H9 (cell line): ENCODE measurements around the gene ZDHHC24. TPM values are rescaled to one million over a fixed set of nuclear protein-coding genes. Genes with fewer than 3 reads are reported as not detected.

Source experiments
- DNase-seq: peaks from one replicate; pipeline ENCODE4 v3.0.0-alpha.2; 2017
- H2AFZ ChIP-seq: one replicate; pipeline ENCODE4 v1.6.1; 2013; ENCODE audit warnings: mild to moderate bottlenecking, low read length, control low read depth, moderate library complexity
- H2AK5ac ChIP-seq: 2 replicates; pipeline ENCODE4 v1.6.1; 2013; ENCODE audit warnings: low read length, control low read depth, mixed read lengths; ENCODE audit not compliant: insufficient read length
- H2BK120ac ChIP-seq: one replicate; pipeline ENCODE4 v1.6.1; 2013; ENCODE audit warnings: low read depth, mild to moderate bottlenecking, low read length, control low read depth, inconsistent platforms; ENCODE audit not compliant: poor library complexity, severe bottlenecking
- H2BK12ac ChIP-seq: 2 replicates; pipeline ENCODE4 v1.6.1; 2013; ENCODE audit warnings: low read length, control low read depth, mixed read lengths, low read depth; ENCODE audit not compliant: insufficient read length
- H2BK15ac ChIP-seq: 2 replicates; pipeline ENCODE4 v1.6.1; 2013; ENCODE audit warnings: low read depth, low read length, control low read depth
- H2BK20ac ChIP-seq: one replicate; pipeline ENCODE4 v1.6.1; 2013; ENCODE audit warnings: low read depth, mild to moderate bottlenecking, low read length, control low read depth, inconsistent platforms; ENCODE audit not compliant: poor library complexity, severe bottlenecking
- H2BK5ac ChIP-seq: 2 replicates; pipeline ENCODE4 v1.6.1; 2013; ENCODE audit warnings: low read length, control low read depth, mixed read lengths; ENCODE audit not compliant: insufficient read length
- H3K14ac ChIP-seq: 2 replicates; pipeline ENCODE4 v1.6.1; 2013; ENCODE audit warnings: low read length, control low read depth; ENCODE audit not compliant: insufficient read depth
- H3K18ac ChIP-seq: 2 replicates; pipeline ENCODE4 v1.6.1; 2013; ENCODE audit warnings: low read depth, mild to moderate bottlenecking, mixed read lengths, low read length, control low read depth; ENCODE audit not compliant: insufficient read length
- H3K23ac ChIP-seq: 2 replicates; pipeline ENCODE4 v1.6.1; 2013; ENCODE audit warnings: low read length, control low read depth, mixed read lengths, low read depth; ENCODE audit not compliant: insufficient read length
- H3K23me2 ChIP-seq: 2 replicates; pipeline ENCODE4 v1.6.1; 2013; ENCODE audit warnings: low read depth, mild to moderate bottlenecking, mixed read lengths, low read length, control low read depth; ENCODE audit not compliant: insufficient read length, poor library complexity, severe bottlenecking
- H3K27ac ChIP-seq: 2 replicates; pipeline ENCODE4 v1.5.1; 2013; ENCODE audit warnings: low read length, control low read depth, mixed read lengths, low read depth; ENCODE audit not compliant: insufficient read length
- H3K27me3 ChIP-seq: 2 replicates; pipeline ENCODE4 v1.6.1; 2013; ENCODE audit warnings: low read length, control low read depth, inconsistent platforms; ENCODE audit not compliant: insufficient read depth
- H3K4ac ChIP-seq: 2 replicates; pipeline ENCODE4 v1.6.1; 2013; ENCODE audit warnings: low read depth, mild to moderate bottlenecking, control low read depth, inconsistent platforms, low read length, moderate library complexity
- H3K4me1 ChIP-seq: 2 replicates; pipeline ENCODE4 v1.6.1; 2013; ENCODE audit warnings: low read length, control low read depth, inconsistent platforms; ENCODE audit not compliant: insufficient read depth
- H3K4me2 ChIP-seq: 2 replicates; pipeline ENCODE4 v1.6.1; 2013; ENCODE audit warnings: low read length, control low read depth, mixed read lengths; ENCODE audit not compliant: insufficient read length, insufficient read depth
- H3K56ac ChIP-seq: 2 replicates; pipeline ENCODE4 v1.6.1; 2013; ENCODE audit warnings: low read depth, mild to moderate bottlenecking, mixed read lengths, low read length, control low read depth; ENCODE audit not compliant: insufficient read length
- H3K79me1 ChIP-seq: 2 replicates; pipeline ENCODE4 v1.6.1; 2013; ENCODE audit warnings: low read depth, mild to moderate bottlenecking, moderate library complexity, low read length, control low read depth, inconsistent platforms; ENCODE audit not compliant: insufficient read depth, poor library complexity, severe bottlenecking
- H3K79me2 ChIP-seq: 2 replicates; pipeline ENCODE4 v1.6.1; 2013; ENCODE audit warnings: low read length, control low read depth, inconsistent platforms; ENCODE audit not compliant: insufficient read depth
- H3K9ac ChIP-seq: 2 replicates; pipeline ENCODE4 v1.6.1; 2013; ENCODE audit warnings: low read length, control low read depth, mixed read lengths; ENCODE audit not compliant: insufficient read length; ENCODE audit errors: extremely low read depth
- H3K9me3 ChIP-seq: one replicate; pipeline ENCODE4 v1.6.1; 2013; ENCODE audit warnings: low read depth, low read length, inconsistent platforms; ENCODE audit not compliant: control insufficient read depth
- H3T11ph ChIP-seq: one replicate; pipeline ENCODE4 v1.6.1; 2013; ENCODE audit warnings: mild to moderate bottlenecking, low read length, control low read depth, inconsistent platforms
- H4K20me1 ChIP-seq: one replicate; pipeline ENCODE4 v1.6.1; 2013; ENCODE audit not compliant: control insufficient read depth, insufficient read length, insufficient read depth
- H4K5ac ChIP-seq: 2 replicates; pipeline ENCODE4 v1.6.1; 2013; ENCODE audit warnings: low read depth, mild to moderate bottlenecking, mixed read lengths, low read length, control low read depth; ENCODE audit not compliant: insufficient read length
- H4K8ac ChIP-seq: replicated peaks from 2 replicates; pipeline ENCODE4 v1.6.1; 2013; ENCODE audit warnings: low read length, control low read depth, mixed read lengths, low read depth; ENCODE audit not compliant: insufficient read length
- H4K91ac ChIP-seq: 2 replicates; pipeline ENCODE4 v1.6.1; 2013; ENCODE audit warnings: low read depth, mild to moderate bottlenecking, moderate library complexity, mixed read lengths, low read length, control low read depth; ENCODE audit not compliant: insufficient read length
- H3K27ac Mint-ChIP-seq, 3 experiments: 2 replicates in 2 of 3; 3 replicates in 1 of 3; pipeline ENCODE4 v1.8.0; 2020 to 2021; ENCODE audit warnings: mixed read lengths in 3 of 3, mild to moderate bottlenecking in 1 of 3, moderate library complexity in 1 of 3
- H3K27me3 Mint-ChIP-seq: 2 replicates; pipeline ENCODE4 v1.8.0; 2021; ENCODE audit warnings: low read depth, mild to moderate bottlenecking, moderate library complexity, mixed read lengths
- H3K36me3 Mint-ChIP-seq, 3 experiments: 2 replicates in 2 of 3; 3 replicates in 1 of 3; pipeline ENCODE4 v1.8.0; 2020 to 2021; ENCODE audit warnings: low read depth in 3 of 3, mixed read lengths in 3 of 3; ENCODE audit not compliant: insufficient read depth in 1 of 3
- H3K4me1 Mint-ChIP-seq, 2 experiments: 2 replicates each; pipeline ENCODE4 v1.8.0; 2020; ENCODE audit warnings: mixed read lengths in 2 of 2
- H3K4me3 Mint-ChIP-seq, 2 experiments: 2 replicates in 1 of 2; 3 replicates in 1 of 2; pipeline ENCODE4 v1.8.0; 2020 to 2021; ENCODE audit warnings: mild to moderate bottlenecking in 2 of 2, mixed read lengths in 2 of 2, moderate library complexity in 1 of 2
- H3K9me3 Mint-ChIP-seq, 2 experiments: 2 replicates in 1 of 2; 3 replicates in 1 of 2; pipeline ENCODE4 v1.8.0; 2020; ENCODE audit warnings: mild to moderate bottlenecking in 2 of 2, mixed read lengths in 2 of 2, moderate library complexity in 1 of 2
- WGBS: extraction: QIAGEN DNeasy Blood & Tissue Kit; methylation state at CpG from one replicate; pipeline ENCODE4 v1.1.7; 2013; ENCODE audit warnings: missing lambda C conversion rate, low lambda C conversion rate, mixed read lengths; ENCODE audit not compliant: insufficient read length; ENCODE audit errors: extremely low coverage; 5-methylcytosine and 5-hydroxymethylcytosine counted together
- total RNA-seq: library from RNA; stranded (reverse); gene quantifications from 2 replicates; pipeline ENCODE4 v1.2.1, GENCODE V29; 2021
- TF ChIP-seq, protein P1 (sequence below): fragments of 200-600 bp; sonication (generic); conservative IDR thresholded peaks from 3 replicates; pipeline ENCODE4 v1.8.0; 2021; ENCODE audit warnings: antibody characterized with exemption, mild to moderate bottlenecking

Gene ZDHHC24
- total RNA-seq, 1 experiment from 2014 or later, result 8.9 TPM

DNA sequence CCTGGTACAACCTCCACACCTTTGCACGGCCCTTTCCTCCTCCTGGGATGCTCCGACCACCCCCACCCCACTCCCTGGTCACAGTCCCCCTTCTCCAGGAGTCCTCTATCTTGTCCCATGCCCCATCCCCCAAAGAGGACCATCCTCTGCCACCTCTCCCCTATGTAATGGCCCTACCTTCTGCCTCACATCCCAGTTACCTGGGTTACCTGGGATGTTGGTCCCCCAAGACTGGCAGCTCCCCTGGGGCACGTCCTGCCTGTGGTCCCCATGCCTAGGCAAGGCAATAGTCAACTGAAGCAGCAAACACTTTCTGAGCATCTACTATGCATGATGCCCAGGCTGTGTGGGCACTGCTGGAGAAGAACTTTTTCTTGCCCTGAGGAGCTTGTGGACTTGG, 9.6 kb upstream of the ZDHHC24 start:
- Mint-ChIP-seq H3K27ac (peak overlapping the region in 1 of 3 experiments; percentile 39; a peak in 1 of 7 replicates), H3K4me3 (no peak overlapping the region), H3K36me3 (peaks cover 16 to 70% (median 61%) of the 10 kb centered on the region in 3 experiments; a peak in 6 of 7 replicates), H3K27me3 (no peaks in the 10 kb centered on the region), H3K4me1 (peaks cover 0 to 6% of the 10 kb centered on the region in 2 experiments; a peak in 1 of 4 replicates), H3K9me3 (no peaks in the 10 kb centered on the region; a peak in 1 of 5 replicates)
- Histone ChIP-seq H2BK5ac (no peak overlapping the region), H3K9me3 (no peaks in the 10 kb centered on the region), H3K4ac (no peak overlapping the region), H2BK20ac (no peak overlapping the region), H2AK5ac (no peak overlapping the region), H3K18ac (no peak overlapping the region), H3K27ac (no peak overlapping the region), H2BK12ac (no peak overlapping the region), H3K14ac (no peak overlapping the region), H3T11ph (no peak overlapping the region), H3K79me1 (no peaks in the 10 kb centered on the region), H3K4me1 (no peaks in the 10 kb centered on the region), H3K23ac (no peak overlapping the region), H2BK120ac (no peak overlapping the region), H3K9ac (no peak overlapping the region), H4K5ac (no peak overlapping the region), H3K79me2 (no peaks in the 10 kb centered on the region), H3K4me2 (no peak overlapping the region), H3K56ac (no peak overlapping the region), H4K20me1 (no peaks in the 10 kb centered on the region), H4K8ac (no peak overlapping the region), H2BK15ac (no peak overlapping the region), H2AFZ (no peak overlapping the region), H3K23me2 (peaks cover 2% of the 10 kb centered on the region), H3K27me3 (no peaks in the 10 kb centered on the region), H4K91ac (no peak overlapping the region)
- whole genome bisulfite sequencing, result no CpG with 5 or more reads among the region's 3 CpGs
- TF ChIP-seq, protein P1, sequence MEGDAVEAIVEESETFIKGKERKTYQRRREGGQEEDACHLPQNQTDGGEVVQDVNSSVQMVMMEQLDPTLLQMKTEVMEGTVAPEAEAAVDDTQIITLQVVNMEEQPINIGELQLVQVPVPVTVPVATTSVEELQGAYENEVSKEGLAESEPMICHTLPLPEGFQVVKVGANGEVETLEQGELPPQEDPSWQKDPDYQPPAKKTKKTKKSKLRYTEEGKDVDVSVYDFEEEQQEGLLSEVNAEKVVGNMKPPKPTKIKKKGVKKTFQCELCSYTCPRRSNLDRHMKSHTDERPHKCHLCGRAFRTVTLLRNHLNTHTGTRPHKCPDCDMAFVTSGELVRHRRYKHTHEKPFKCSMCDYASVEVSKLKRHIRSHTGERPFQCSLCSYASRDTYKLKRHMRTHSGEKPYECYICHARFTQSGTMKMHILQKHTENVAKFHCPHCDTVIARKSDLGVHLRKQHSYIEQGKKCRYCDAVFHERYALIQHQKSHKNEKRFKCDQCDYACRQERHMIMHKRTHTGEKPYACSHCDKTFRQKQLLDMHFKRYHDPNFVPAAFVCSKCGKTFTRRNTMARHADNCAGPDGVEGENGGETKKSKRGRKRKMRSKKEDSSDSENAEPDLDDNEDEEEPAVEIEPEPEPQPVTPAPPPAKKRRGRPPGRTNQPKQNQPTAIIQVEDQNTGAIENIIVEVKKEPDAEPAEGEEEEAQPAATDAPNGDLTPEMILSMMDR, result no peak
- no peak for DNase-seq
